Measurements from ENCODE around the gene EXOC3.
"Not testable (repeated sequence)": the region's sequence is repeated elsewhere in the genome, so short reads cannot be mapped to it uniquely, and the experiment has no call there.

Gene EXOC3

DNA sequence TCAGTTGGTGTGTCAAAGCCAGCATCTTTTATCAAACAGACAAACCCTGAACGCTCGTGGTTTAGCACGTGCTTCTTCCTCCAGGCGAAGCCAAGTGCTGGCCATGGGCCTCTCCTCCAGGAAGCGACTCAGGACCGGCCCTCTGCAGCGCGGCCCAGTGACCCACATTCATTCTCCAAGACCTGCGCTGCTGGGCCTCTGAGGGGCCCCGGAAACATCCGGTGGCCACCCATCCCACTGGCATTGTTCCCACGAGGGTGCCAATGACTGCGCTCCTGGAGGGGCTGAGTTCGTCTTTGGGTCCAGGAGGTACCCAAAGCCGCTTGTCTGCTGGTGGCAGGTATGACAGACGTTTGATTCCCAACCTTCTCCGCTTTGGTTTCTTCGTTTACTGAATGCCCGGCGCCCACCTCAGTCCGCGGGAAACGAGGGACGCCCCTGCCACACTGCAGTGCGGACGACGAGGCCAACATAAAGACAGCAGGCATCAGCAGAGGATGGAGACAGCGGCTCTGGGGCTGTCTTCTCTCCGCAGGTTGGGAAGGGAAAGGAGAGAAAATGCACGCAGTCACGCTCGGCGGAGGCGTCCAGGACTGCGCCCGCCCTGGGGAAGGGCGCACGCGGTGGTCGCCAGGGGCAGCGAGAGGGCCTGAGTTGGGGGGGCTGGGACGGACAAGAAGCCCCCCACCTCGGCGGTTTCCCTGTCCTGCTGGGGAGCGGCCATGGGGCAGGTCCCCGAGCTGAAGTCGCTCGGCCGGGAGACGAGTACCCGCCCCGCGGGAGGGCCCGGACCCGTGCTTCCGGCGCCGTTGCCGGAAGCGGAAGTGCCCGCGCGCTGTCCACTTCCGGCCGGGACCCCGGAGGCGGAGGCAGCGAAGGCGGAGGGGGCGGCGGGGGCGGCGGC lies at the start of gene EXOC3:
EXOC3 (plus strand) TSS at position 842 of the 904 bp plus-strand sequence. CDS start 3,030 bp downstream, outside the sequence.
- H3K9me3 Mint-ChIP-seq (ENCODE audit: low read depth), result no peaks in the 10 kb centered on the region
- peak within 1 kb of the TSS; percentile 97 for H3K27ac Mint-ChIP-seq
- H3K36me3 Mint-ChIP-seq, result peaks cover 8% of the 10 kb centered on the region
- H3K27me3 Mint-ChIP-seq, result no peaks in the 10 kb centered on the region
- peak within 1 kb of the TSS; percentile 96 for H3K4me3 Mint-ChIP-seq
- H3K4me1 Mint-ChIP-seq (ENCODE audit: low read depth), result peaks cover 34% of the 10 kb centered on the region

DNA sequence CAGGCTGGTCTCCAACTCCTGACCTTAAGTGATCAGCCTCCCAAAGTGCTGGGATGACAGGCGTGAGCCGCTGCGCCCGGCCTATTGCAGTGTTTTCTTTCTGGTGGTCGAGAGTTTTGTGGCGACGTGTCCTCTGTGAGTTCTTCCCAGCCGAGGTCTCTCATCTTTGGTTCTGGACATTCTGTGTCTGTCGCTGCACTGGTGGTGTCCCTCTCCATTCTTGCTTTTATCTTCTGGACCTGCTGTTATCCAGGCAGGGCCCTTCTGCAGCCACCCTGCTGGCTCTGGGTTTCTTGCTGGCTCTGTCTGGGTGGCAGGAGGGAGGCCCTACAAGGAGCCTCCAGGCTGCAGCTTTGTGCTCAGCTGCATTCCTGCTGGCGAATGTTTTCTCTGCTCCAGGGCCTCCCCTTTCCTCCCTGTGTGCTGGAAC lies 49.1 kb upstream of the EXOC3 start:
- H3K36me3 Mint-ChIP-seq, result no peaks in the 10 kb centered on the region
- H3K4me1 Mint-ChIP-seq (ENCODE audit: low read depth), result peaks cover 30% of the 10 kb centered on the region
- peak overlapping the region; percentile 99 for H3K27ac Mint-ChIP-seq
- H3K4me3 Mint-ChIP-seq, result peak overlapping the region; percentile 44
- H3K27me3 Mint-ChIP-seq, result no peaks in the 10 kb centered on the region
- H3K9me3 Mint-ChIP-seq (ENCODE audit: low read depth), result no peaks in the 10 kb centered on the region

DNA sequence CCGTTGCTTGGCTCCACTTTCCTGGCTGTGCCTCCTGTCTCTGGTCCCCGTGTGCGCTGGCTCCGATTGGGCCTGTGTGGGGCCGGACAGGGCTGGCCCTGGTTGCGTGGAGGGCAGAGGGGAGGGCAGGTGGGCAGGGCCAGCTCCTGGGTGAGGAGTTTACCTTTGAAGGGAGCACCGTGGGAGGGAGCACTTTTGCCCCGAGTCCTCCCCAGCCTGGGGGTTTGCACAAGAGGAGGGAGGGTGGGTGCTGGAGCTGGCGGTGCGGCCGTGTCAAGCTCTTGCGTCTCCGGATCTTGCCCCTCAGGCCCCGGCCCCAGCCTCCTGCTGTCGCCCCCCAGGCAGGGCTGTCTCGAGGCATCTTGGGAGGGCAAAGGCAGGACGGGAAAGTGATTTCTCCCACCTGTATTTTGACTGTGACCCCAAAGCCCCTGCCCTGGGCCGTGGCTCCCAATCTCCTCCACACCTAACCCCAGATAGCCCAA lies 48.3 kb upstream of the EXOC3 start:
- Mint-ChIP-seq H3K4me1 (ENCODE audit: low read depth) (peaks cover 34% of the 10 kb centered on the region), H3K9me3 (ENCODE audit: low read depth) (no peaks in the 10 kb centered on the region), H3K36me3 (no peaks in the 10 kb centered on the region), H3K27me3 (no peaks in the 10 kb centered on the region), H3K27ac (peak overlapping the region; percentile 68), H3K4me3 (no peak overlapping the region)

DNA sequence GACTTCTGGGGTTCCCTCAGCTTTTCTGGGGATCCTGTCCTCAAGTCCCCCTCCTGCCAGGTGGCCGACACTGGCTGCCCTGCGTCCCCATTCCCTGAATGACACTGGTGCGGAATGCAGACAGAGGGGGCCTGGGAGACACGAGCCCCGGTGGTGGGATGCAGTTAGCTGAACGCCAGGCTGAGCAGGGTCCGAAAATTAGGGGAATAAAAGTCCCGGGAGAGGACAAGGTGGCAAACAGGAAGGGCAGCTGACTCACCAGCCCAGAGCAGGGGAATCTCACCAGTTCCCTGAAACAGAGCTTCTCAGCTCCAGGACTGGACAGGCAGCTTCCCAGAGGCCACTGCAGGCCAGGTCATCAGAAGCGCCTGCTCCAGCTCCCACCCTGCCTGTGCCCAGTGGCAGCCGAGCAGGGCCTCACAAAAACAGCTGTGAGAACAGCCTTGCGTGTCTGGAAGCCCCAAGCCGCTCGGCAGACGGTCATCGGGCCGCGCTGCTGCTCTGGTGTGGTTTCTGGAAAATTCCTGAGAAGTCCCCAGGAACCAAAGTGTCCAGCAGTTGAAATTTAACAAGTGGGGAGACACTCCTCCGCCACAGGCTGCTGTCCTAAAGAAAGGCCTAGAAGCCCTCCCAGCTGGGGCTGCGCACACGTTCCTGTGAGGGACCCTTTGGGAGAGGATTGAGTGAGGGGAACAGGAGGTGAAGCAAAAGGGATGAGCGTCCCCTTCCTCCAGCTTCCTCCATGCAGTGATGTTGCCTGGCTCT lies 47.6 kb upstream of the EXOC3 start:
- Mint-ChIP-seq H3K27ac (peak overlapping the region; percentile 72), H3K9me3 (ENCODE audit: low read depth) (no peaks in the 10 kb centered on the region), H3K4me3 (no peak overlapping the region), H3K4me1 (ENCODE audit: low read depth) (peaks cover 37% of the 10 kb centered on the region), H3K36me3 (no peaks in the 10 kb centered on the region), H3K27me3 (peaks cover under 1% of the 10 kb centered on the region)

DNA sequence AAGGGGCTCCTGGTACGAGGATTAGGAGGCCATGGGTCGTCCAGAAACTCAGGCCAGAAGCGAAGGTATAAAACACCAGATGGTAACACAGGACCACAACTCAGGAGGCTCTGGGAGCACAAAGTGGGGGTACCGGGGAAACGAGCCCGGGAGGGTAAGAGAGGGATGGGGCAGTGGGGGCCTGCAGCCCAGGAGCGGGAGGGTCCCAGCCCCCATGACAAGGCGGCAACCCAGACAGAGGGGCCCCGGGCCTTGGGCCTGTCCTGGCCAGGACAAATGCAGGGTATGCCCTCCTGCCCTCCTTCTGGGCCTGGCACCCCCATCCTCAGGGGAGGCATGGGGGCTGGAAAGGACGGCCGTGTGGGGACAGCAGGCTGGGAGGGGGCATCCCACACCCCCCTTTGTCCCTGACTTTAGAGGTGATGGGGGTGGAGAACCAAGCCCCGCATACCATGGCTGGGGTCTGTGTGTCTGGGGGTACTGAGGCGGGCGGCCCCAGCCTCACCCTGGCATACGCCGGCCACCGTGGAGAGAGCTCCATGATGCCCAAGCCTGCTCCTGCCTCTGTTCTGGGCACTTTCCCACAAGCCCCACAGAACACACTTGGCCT lies 47.0 kb upstream of the EXOC3 start:
- Mint-ChIP-seq H3K27ac (peak overlapping the region; percentile 72), H3K27me3 (peaks cover 3% of the 10 kb centered on the region), H3K4me1 (ENCODE audit: low read depth) (peaks cover 34% of the 10 kb centered on the region), H3K9me3 (ENCODE audit: low read depth) (no peaks in the 10 kb centered on the region), H3K36me3 (no peaks in the 10 kb centered on the region), H3K4me3 (no peak overlapping the region)

DNA sequence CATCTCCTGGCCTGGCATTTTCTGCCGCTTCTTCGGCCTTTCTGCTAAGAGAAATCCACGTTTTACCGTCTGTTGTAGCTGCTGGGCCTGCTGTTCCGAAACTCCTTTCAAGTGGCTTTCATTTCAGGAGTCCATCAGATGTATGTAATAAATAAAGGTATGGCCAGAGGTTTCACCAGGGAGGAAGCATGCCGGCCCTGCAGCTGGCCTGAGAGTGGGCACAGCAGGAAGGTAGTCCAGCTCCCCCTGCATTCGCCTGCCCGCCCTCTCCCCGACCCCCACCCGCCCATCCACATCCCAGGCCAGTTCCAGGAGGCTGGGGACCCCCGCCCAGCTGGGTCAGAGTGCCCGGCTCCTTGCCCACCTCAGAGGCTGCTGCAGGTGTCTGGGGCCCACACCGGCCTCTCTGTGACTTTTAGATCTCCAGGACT lies 46.4 kb upstream of the EXOC3 start:
- Mint-ChIP-seq H3K27me3 (peaks cover 4% of the 10 kb centered on the region), H3K27ac (peak overlapping the region; percentile 41), H3K36me3 (no peaks in the 10 kb centered on the region), H3K9me3 (ENCODE audit: low read depth) (no peaks in the 10 kb centered on the region), H3K4me3 (no peak overlapping the region), H3K4me1 (ENCODE audit: low read depth) (peaks cover 33% of the 10 kb centered on the region)

DNA sequence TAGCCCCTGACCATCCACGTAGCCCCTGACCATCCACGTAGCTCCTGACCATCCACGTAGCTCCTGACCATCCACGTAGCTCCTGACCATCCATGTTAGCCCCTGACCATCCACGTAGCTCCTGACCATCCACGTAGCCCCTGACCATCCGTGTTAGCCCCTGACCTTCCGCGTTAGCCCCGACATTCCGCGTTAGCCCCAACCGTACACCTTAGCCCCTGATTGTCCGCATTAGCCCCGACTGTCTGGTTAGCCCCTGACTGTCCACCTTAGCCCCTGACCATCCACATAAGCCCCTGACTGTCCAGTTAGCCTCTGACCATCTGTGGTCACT lies 44.9 kb upstream of the EXOC3 start:
- not testable (repeated sequence) for H3K36me3 Mint-ChIP-seq; H3K27me3 Mint-ChIP-seq; H3K4me3 Mint-ChIP-seq; H3K27ac Mint-ChIP-seq; H3K9me3 Mint-ChIP-seq (ENCODE audit: low read depth)
- H3K4me1 Mint-ChIP-seq (ENCODE audit: low read depth), result peaks cover 26% of the 10 kb centered on the region

DNA sequence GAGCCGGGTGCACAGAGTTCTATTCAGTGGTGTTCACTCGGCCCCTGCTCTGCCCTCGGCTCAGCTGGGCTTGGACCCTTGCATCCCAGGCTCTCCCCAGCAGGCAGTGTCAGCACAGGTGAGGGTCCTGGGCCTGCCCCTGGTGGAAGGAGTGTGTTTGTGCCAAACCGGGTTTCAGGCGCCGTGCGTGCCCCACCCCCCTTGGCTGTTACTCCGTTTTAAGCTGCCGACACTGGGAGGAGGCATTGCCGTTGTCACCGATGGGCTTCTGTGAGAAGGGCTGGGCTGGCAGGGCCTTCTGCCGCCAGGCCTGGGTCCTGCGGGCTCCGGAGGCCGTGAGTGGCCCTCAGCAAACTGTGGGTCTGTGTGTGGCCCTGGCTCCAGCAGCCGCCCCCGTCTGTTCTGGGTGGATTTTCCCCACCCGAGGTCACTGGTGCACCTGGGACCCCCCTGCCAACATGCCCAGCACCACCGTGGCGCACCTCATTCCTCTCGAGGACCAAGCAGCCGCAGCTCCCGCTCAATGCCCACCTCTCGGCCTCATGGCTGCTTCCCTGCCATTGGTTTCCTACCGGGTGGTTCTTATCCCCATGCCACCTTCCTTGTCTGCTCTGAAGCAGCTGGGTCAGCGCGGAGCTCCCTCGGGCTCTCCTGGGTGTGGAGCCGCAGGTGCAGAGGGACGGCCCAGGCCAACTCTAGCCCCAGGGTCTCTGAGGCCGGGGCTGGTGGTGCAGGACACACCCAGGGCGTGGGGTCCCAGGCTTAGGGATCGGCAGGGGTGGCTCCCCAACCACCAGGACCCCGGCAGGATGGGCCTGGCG lies 44.3 kb upstream of the EXOC3 start:
- Mint-ChIP-seq H3K36me3 (no peaks in the 10 kb centered on the region), H3K4me3 (no peak overlapping the region), H3K27me3 (peaks cover 9% of the 10 kb centered on the region), H3K9me3 (ENCODE audit: low read depth) (no peaks in the 10 kb centered on the region), H3K27ac (peak overlapping the region; percentile 92), H3K4me1 (ENCODE audit: low read depth) (peaks cover 21% of the 10 kb centered on the region)

DNA sequence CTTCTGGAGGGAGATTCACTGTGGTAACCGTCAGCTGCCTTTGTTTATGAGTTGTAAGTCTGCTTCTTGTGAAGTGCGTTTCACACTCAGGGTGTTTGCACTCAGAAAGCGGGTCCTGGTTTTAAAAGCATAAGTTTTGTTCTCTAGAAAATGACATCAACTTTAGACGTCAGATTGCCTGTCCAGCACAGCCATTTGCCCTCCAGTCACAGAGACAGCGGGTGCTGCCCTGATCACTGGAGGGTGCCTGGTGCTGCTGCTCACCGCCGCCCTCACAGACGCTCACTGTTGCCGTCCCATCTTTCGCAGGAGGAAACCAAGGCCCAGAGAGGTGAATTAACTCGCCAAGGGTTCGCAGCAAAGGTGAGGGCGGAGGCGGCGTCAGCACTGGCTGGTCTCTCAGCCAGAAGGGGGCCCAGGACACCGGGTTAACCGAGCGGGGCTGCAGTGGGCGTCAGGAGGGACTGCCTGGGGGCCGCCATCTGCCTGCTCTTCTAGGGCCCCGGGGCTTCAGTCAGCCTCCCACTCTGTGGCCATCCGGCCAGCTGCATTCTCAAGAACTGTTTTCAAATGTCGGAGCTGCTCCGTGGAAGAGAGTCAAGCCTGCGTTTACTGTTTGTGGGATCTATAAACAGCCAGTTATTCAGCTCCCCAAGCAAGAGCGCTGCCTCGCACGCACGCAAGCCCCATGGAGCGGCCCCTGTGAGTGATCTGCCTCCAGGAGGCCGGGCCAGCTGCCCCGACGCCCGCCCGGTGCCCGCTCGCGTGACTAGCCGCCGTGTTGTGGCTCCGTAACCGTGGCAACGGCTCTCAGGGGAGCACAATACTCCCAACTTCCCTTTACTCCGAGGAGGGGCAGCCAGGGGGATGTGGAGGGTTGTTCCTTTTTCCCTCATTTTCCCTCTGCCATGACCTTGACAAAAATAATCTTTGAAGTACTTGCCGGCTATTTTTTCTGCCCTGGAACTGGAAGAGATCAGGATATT lies 43.4 kb upstream of the EXOC3 start:
- Mint-ChIP-seq H3K27ac (peak overlapping the region; percentile 92), H3K9me3 (ENCODE audit: low read depth) (no peaks in the 10 kb centered on the region), H3K36me3 (no peaks in the 10 kb centered on the region), H3K27me3 (peaks cover 9% of the 10 kb centered on the region), H3K4me3 (peak overlapping the region; percentile 60), H3K4me1 (ENCODE audit: low read depth) (peaks cover 17% of the 10 kb centered on the region)

DNA sequence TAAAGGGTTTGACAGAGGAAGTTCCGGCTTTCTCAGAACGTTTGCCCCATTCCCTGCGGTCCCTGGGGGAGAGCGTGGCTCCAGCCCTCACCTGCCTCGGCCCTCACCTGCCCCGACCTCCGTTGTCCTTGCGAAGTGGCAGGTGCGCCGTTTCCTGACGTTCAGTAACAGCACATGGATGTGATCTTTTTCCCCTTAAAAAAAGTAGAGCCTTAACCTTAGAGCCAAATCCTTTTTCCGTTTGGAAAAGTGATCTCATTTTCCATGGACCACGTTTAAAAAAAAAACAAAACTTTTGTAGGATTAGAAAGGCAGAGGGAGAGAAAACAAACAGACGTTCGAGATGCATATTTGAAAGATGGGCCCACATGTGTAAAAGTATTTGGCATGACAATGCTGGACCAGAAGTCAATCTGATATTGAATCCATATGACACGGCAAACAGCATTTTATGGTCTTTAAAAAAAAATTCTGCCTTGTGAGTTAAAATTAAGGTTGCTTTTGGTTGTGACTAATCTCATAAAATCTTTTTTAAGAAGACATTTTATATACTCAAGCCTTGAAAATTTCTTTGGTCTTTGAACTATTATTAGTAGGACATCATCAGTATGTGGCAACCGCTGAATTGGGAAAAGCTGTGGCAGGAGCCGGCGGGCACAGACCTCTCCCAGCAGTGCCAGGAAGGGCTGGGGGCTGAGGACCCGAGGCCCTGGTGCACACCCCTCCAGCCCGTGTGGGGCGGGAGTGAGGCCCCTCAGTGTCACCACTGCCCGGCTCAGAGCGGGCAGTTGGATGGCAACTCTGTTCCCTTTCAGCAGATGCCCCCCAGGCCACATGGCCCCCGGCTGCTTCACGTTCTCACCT lies 42.5 kb upstream of the EXOC3 start:
- Mint-ChIP-seq H3K4me1 (ENCODE audit: low read depth) (peaks cover 17% of the 10 kb centered on the region), H3K4me3 (peak overlapping the region; percentile 60), H3K36me3 (no peaks in the 10 kb centered on the region), H3K9me3 (ENCODE audit: low read depth) (no peaks in the 10 kb centered on the region), H3K27ac (peak overlapping the region; percentile 92), H3K27me3 (peaks cover 9% of the 10 kb centered on the region)

DNA sequence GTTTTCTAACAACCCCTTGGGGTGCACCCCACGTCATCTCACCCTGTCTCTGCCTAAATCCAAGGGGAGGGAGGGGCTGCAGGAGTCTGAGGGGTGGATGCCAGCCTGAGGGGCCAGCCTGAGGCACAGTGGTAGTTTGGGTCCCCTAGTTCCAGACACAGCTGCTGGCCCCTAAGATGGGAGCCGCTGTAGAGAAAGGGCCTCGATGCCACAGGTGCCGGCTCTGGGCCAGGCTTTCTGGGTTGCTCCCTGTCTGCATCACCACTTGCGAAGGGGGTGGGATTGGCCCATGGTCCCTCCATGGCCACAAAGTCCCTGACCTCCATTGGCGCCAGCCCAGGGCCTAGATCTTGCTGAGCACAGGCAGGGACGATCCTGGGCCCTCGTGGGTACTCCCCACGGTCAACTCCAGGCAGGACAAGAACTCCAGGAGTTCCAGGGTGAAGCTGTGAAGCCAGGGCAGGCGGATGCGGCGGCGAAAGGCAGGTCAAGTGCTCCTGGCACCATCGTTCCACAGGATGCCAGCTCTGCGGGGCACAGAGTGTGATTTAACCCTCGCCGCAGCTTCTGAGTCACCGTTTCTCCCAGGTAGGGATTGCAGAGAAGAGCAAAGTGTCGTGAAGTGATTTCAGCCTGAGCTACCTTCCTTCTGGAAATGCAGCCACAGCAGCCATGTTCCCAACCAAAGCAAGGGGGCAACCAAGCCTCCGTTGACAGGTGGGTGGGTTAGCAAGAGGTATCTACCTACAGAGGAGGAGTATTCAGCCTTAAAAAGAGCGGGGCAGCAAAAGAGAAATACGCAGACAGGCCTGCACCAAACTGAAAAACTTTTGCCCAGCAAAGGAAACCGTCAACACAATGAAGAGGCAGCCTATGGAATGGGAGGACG lies 41.6 kb upstream of the EXOC3 start:
- Mint-ChIP-seq H3K27ac (peak overlapping the region; percentile 13), H3K4me3 (no peak overlapping the region)

DNA sequence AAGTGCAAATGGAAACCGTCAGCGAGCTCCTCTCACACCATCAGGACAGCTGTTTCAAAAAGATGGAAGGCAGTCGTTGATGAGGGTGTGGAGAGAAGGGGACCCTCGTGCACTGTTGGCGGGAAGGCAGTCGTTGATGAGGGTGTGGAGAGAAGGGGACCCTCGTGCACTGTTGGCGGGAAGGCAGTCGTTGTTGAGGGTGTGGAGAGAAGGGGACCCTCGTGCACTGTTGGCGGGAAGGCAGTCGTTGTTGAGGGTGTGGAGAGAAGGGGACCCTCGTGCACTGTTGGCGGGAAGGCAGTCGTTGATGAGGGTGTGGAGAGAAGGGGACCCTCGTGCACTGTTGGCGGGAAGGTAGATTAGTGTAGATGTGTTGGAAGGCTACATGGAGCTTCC lies 40.8 kb upstream of the EXOC3 start:
- not testable (repeated sequence) for H3K4me3 Mint-ChIP-seq; H3K9me3 Mint-ChIP-seq (ENCODE audit: low read depth); H3K27me3 Mint-ChIP-seq; H3K36me3 Mint-ChIP-seq
- Mint-ChIP-seq H3K4me1 (ENCODE audit: low read depth) (peaks cover 17% of the 10 kb centered on the region), H3K27ac (peak overlapping the region; percentile 13)

More for the DNA sequence above, 41.6 kb upstream of the EXOC3 start:
- Mint-ChIP-seq H3K27me3 (peaks cover 9% of the 10 kb centered on the region), H3K4me1 (ENCODE audit: low read depth) (peaks cover 17% of the 10 kb centered on the region), H3K9me3 (ENCODE audit: low read depth) (no peaks in the 10 kb centered on the region), H3K36me3 (no peaks in the 10 kb centered on the region)
